Left renal pelvis (tissue), 4 donors: ENCODE measurements around the gene OVCA2. TPM values are rescaled to one million over a fixed set of nuclear protein-coding genes. Genes with fewer than 3 reads are reported as not detected.

Source experiments
- DNase-seq, 4 donors: peaks; one replicate each; pipeline ENCODE4 v3.0.0-alpha.2; 2013; ENCODE audit warnings: low read depth in 4 of 4, low spot score in 3 of 4
- polyA plus RNA-seq, 4 donors: library from polyadenylated mRNA; unstranded; fragments of 120-200 nt; gene quantifications; one replicate each; pipeline ENCODE4 v1.2.1, GENCODE V29; 2013; ENCODE audit not compliant: insufficient read length in 4 of 4

The OVCA2 gene
- polyA plus RNA-seq, 4 donors = 10.1 to 15.1 (median 11.9) TPM

- no peak for DNase-seq
Measured at GRCh38 chr17:2051061-2051932, 9.5 kb downstream of the OVCA2 start.

GRCh38 chr17:2051933-2052559 is 10.2 kb downstream of the OVCA2 start:
- no peak for DNase-seq

- DNase-seq = no peak
Measured at GRCh38 chr17:2053380-2054261, 11.8 kb downstream of the OVCA2 start.

- no peak for DNase-seq
Measured at GRCh38 chr17:2054262-2054511, 12.4 kb downstream of the OVCA2 start.

GRCh38 chr17:2054512-2055291 is 12.9 kb downstream of the OVCA2 start, which contains the start of gene HIC1:
TSS of gene HIC1 (plus strand) at chr17:2055103. CDS start at chr17:2056691, 1,588 bp downstream.
- no peak for DNase-seq

- no peak for DNase-seq
Measured at GRCh38 chr17:2055292-2056205, 13.7 kb downstream of the OVCA2 start.

- DNase-seq = no peak
Measured at GRCh38 chr17:2056206-2057174, 14.7 kb downstream of the OVCA2 start.

GRCh38 chr17:2057175-2057759 is 15.4 kb downstream of the OVCA2 start:
- no peak for DNase-seq

GRCh38 chr17:2057760-2058585 is 16.2 kb downstream of the OVCA2 start:
- DNase-seq = no peak

- no peak for DNase-seq
Measured at GRCh38 chr17:2058586-2059546, 17.0 kb downstream of the OVCA2 start.

- DNase-seq = no peak
Measured at GRCh38 chr17:2059547-2060384, 17.9 kb downstream of the OVCA2 start.

GRCh38 chr17:2060385-2060658 is 18.5 kb downstream of the OVCA2 start:
- no peak for DNase-seq

GRCh38 chr17:2060681-2061440 is 19.0 kb downstream of the OVCA2 start:
- no peak for DNase-seq

GRCh38 chr17:2061441-2061958 is 19.7 kb downstream of the OVCA2 start:
- no peak for DNase-seq
